T-cell (primary cell): ENCODE data around the gene TMEM9. TPM values are rescaled to one million over a fixed set of nuclear protein-coding genes. Genes with fewer than 3 reads are reported as not detected.

ENCODE experiments used
- ATAC-seq, 4 experiments: fragments of 200-7000 bp in 3 of 4; fragments of 150-1000 bp in 1 of 4; cut with Tn5 transposase; replicated peaks in 1 of 4; 1 replicate in 3 of 4; 2 replicates in 1 of 4; pipeline ENCODE4 v1.10.0; 2021; ENCODE audit warnings: moderate library complexity in 3 of 4, mild to moderate bottlenecking in 2 of 4, moderate number of reproducible peaks in 1 of 4
- CTCF ChIA-PET, 2 donors: fragments of 300-600 bp; sonication (Branson Sonifier 250); formaldehyde crosslinking; loops; one replicate each; lab custom pipeline; 2022; ENCODE audit warnings: antibody characterized with exemption in 2 of 2; lab: Charles Lee
- POLR2A ChIA-PET, 2 donors: fragments of 300-600 bp; sonication (Branson Sonifier 250); formaldehyde crosslinking; loops; one replicate each; lab custom pipeline; 2022; ENCODE audit warnings: antibody characterized with exemption in 2 of 2; lab: Charles Lee
- DNase-seq, 35 experiments: peaks; one replicate each; pipeline versions ENCODE4 v3.0.0 to v3.0.0-alpha.2; 2013 to 2023
- H3K27ac ChIP-seq: one replicate; pipeline ENCODE4 v1.5.1; 2013; ENCODE audit warnings: low read length
- H3K27me3 ChIP-seq, 2 experiments: replicated peaks in 1 of 2; 1 replicate in 1 of 2; 2 replicates in 1 of 2; pipeline versions ENCODE4 v1.6.1 to v1.7.0; 2013; ENCODE audit warnings: low read length in 1 of 2, mixed read lengths in 1 of 2; ENCODE audit not compliant: control insufficient read depth in 2 of 2, insufficient read depth in 2 of 2; ENCODE audit errors: extremely low read depth in 1 of 2
- H3K36me3 ChIP-seq, 2 donors: 1 replicate in 1 of 2; 2 replicates in 1 of 2; pipeline versions ENCODE4 v1.6.1 to v1.7.0; 2013; ENCODE audit warnings: low read length in 1 of 2; ENCODE audit not compliant: control insufficient read depth in 2 of 2, insufficient read depth in 1 of 2; ENCODE audit errors: extremely low read depth in 1 of 2
- H3K4me1 ChIP-seq, 2 experiments: 1 replicate in 1 of 2; 2 replicates in 1 of 2; pipeline versions ENCODE4 v1.6.1 to v1.7.0; 2013; ENCODE audit warnings: low read length in 2 of 2, mixed read lengths in 1 of 2; ENCODE audit not compliant: insufficient read depth in 2 of 2, control insufficient read depth in 1 of 2; ENCODE audit errors: extremely low read depth in 1 of 2
- H3K4me3 ChIP-seq, 2 donors: 1 replicate in 1 of 2; 2 replicates in 1 of 2; pipeline versions ENCODE4 v1.5.1 to v1.7.0; 2013; ENCODE audit warnings: mild to moderate bottlenecking in 2 of 2, low read length in 1 of 2, moderate library complexity in 1 of 2; ENCODE audit not compliant: control insufficient read depth in 1 of 2; ENCODE audit errors: extremely low read depth in 1 of 2
- H3K9me3 ChIP-seq: 2 replicates; pipeline ENCODE4 v1.7.0; 2013
- H3K27ac Mint-ChIP-seq, 2 donors: one replicate each; pipeline ENCODE4 v1.8.0; 2020 to 2021; ENCODE audit warnings: mild to moderate bottlenecking in 2 of 2, mixed read lengths in 2 of 2
- H3K27me3 Mint-ChIP-seq, 2 donors: one replicate each; pipeline ENCODE4 v1.8.0; 2021 to 2022; ENCODE audit warnings: mixed read lengths in 2 of 2
- H3K36me3 Mint-ChIP-seq: one replicate; pipeline ENCODE4 v1.8.0; 2021; ENCODE audit warnings: mixed read lengths
- H3K4me1 Mint-ChIP-seq, 3 donors: one replicate each; pipeline ENCODE4 v1.8.0; 2020 to 2022; ENCODE audit warnings: mixed read lengths in 3 of 3, mild to moderate bottlenecking in 1 of 3
- H3K4me3 Mint-ChIP-seq, 3 donors: one replicate each; pipeline ENCODE4 v1.8.0; 2020 to 2022; ENCODE audit warnings: mild to moderate bottlenecking in 3 of 3, mixed read lengths in 3 of 3, moderate library complexity in 3 of 3
- H3K9me3 Mint-ChIP-seq, 3 donors: one replicate each; pipeline ENCODE4 v1.8.0; 2020 to 2022; ENCODE audit warnings: mixed read lengths in 3 of 3
- WGBS: methylation state at CpG from one replicate; pipeline ENCODE4 v1.1.5; 2013; ENCODE audit warnings: missing lambda C conversion rate; ENCODE audit not compliant: insufficient coverage; 5-methylcytosine and 5-hydroxymethylcytosine counted together
- total RNA-seq, 35 experiments: library from RNA in 6 of 35; stranded (reverse) in 6 of 35; fragments of 120-200 nt in 1 of 35; gene quantifications; one replicate each; pipeline versions ENCODE4 v1.2.1 to v1.2.4 and lab custom pipeline; 2013 to 2026

Gene TMEM9
- total RNA-seq, 5 donors from 2014 or later (not counting 1 experiment from before 2014, with no cell fraction given) = 15.5 to 22.2 (median 17.7) TPM

- ATAC-seq (no peak), DNase-seq (no peak)
- Histone ChIP-seq H3K4me3 (no peak overlapping the region), H3K27me3 (peaks cover 0 to 49% of the 10 kb centered on the region in 2 experiments), H3K27ac (no peak overlapping the region), H3K9me3 (no peaks in the 10 kb centered on the region), H3K36me3 (no peaks in the 10 kb centered on the region), H3K4me1 (no peaks in the 10 kb centered on the region)
- Mint-ChIP-seq H3K27ac (no peak overlapping the region), H3K4me3 (no peak overlapping the region), H3K9me3 (no peaks in the 10 kb centered on the region), H3K27me3 (peaks cover 16 to 17% of the 10 kb centered on the region in 2 donors), H3K4me1 (peaks cover 0 to 4% (median 0%) of the 10 kb centered on the region in 3 donors), H3K36me3 (no peaks in the 10 kb centered on the region)
- 89% methylated on average over 8 of the region's 9 CpGs for WGBS
- CTCF ChIA-PET = no interaction called here
- POLR2A ChIA-PET = no interaction called here
Observed at GRCh38 chr1:201125019-201125418, 29.3 kb downstream of the TMEM9 start.

- Mint-ChIP-seq H3K27ac (no peak overlapping the region), H3K9me3 (no peaks in the 10 kb centered on the region), H3K4me1 (peaks cover 8 to 11% (median 11%) of the 10 kb centered on the region in 3 donors), H3K4me3 (no peak overlapping the region), H3K27me3 (peaks cover 16 to 17% of the 10 kb centered on the region in 2 donors), H3K36me3 (no peaks in the 10 kb centered on the region)
- Histone ChIP-seq H3K36me3 (no peaks in the 10 kb centered on the region), H3K9me3 (no peaks in the 10 kb centered on the region), H3K4me3 (no peak overlapping the region), H3K27me3 (peaks cover 0 to 45% of the 10 kb centered on the region in 2 experiments), H3K4me1 (peaks cover 0 to 8% of the 10 kb centered on the region in 2 experiments), H3K27ac (no peak overlapping the region)
- CTCF ChIA-PET = interaction anchor here in 1 of 2 donors (0.6 kb wide), 1 partner anchor 386 kb away, joined by 3 read pairs; no protein-coding TSS in a partner anchor
- 100% methylated on average over 1 of the region's 1 CpG for WGBS
- POLR2A ChIA-PET = no interaction called here
- no peak for ATAC-seq
- DNase-seq = no peak
Observed at GRCh38 chr1:201123866-201124265, 30.4 kb downstream of the TMEM9 start.

GRCh38 chr1:201122321-201122957, 31.8 kb downstream of the TMEM9 start:
- Mint-ChIP-seq H3K4me1 (peaks cover 8 to 11% (median 11%) of the 10 kb centered on the region in 3 donors), H3K27me3 (peaks cover 16 to 17% of the 10 kb centered on the region in 2 donors), H3K36me3 (no peaks in the 10 kb centered on the region), H3K9me3 (no peaks in the 10 kb centered on the region), H3K4me3 (no peak overlapping the region), H3K27ac (no peak overlapping the region)
- Histone ChIP-seq H3K4me1 (peaks cover 0 to 8% of the 10 kb centered on the region in 2 experiments), H3K36me3 (no peaks in the 10 kb centered on the region), H3K27me3 (peaks cover under 1 to 39% of the 10 kb centered on the region in 2 experiments), H3K9me3 (no peaks in the 10 kb centered on the region), H3K4me3 (no peak overlapping the region), H3K27ac (no peak overlapping the region)
- whole genome bisulfite sequencing = 97% methylated on average over 4 of the region's 10 CpGs
- no peak for ATAC-seq
- DNase-seq = no peak
- POLR2A ChIA-PET = no interaction called here
- CTCF ChIA-PET = interaction anchor here (0.5 to 1.0 kb wide), 3 partner anchors 9 to 471 kb away, joined by 3 to 8 read pairs (median 5); no protein-coding TSS in a partner anchor

GRCh38 chr1:201119206-201120197, 34.8 kb downstream of the TMEM9 start:
- ChIA-PET CTCF (interaction anchor here (0.6 to 1.8 kb wide), 13 partner anchors 8 to 167 kb away, joined by 3 to 8 read pairs (median 3); partner anchors contain the start of gene TMEM9 (in 1 of the 2)), POLR2A (no interaction called here)
- ATAC-seq (peak in 2 of 4 experiments; percentile 42 to 51), DNase-seq (peak in 33 of 35 experiments; percentile 15 to 71 (median 45))
- Mint-ChIP-seq H3K4me3 (no peak overlapping the region), H3K27ac (no peak overlapping the region), H3K4me1 (peaks cover 8 to 25% (median 22%) of the 10 kb centered on the region in 3 donors), H3K36me3 (no peaks in the 10 kb centered on the region), H3K9me3 (no peaks in the 10 kb centered on the region), H3K27me3 (peaks cover 4 to 6% of the 10 kb centered on the region in 2 donors)
- WGBS = 25% methylated on average over 7 of the region's 14 CpGs
- Histone ChIP-seq H3K27me3 (peaks cover 2 to 23% of the 10 kb centered on the region in 2 experiments), H3K36me3 (no peaks in the 10 kb centered on the region), H3K4me1 (peaks cover 0 to 22% of the 10 kb centered on the region in 2 experiments), H3K9me3 (no peaks in the 10 kb centered on the region), H3K4me3 (no peak overlapping the region), H3K27ac (no peak overlapping the region)

- Histone ChIP-seq H3K27me3 (peaks cover 2 to 9% of the 10 kb centered on the region in 2 experiments), H3K4me1 (peaks cover 3 to 26% of the 10 kb centered on the region in 2 experiments), H3K36me3 (no peaks in the 10 kb centered on the region), H3K4me3 (no peak overlapping the region), H3K9me3 (no peaks in the 10 kb centered on the region), H3K27ac (no peak overlapping the region)
- ChIA-PET POLR2A (interaction anchor here in 1 of 2 donors (0.6 kb wide), 1 partner anchor 145 kb away, joined by 3 read pairs; no protein-coding TSS in a partner anchor), CTCF (interaction anchor here (0.9 to 2.0 kb wide), 4 partner anchors 9 to 144 kb away, joined by 3 to 8 read pairs (median 4); no protein-coding TSS in a partner anchor)
- no CpG with 5 or more reads among the region's 2 CpGs for WGBS
- ATAC-seq (no peak), DNase-seq (no peak)
- H3K27me3 Mint-ChIP-seq = no peaks in the 10 kb centered on the region
- peaks cover 8 to 30% (median 25%) of the 10 kb centered on the region in 3 donors for H3K4me1 Mint-ChIP-seq
- H3K36me3 Mint-ChIP-seq = no peaks in the 10 kb centered on the region
- H3K9me3 Mint-ChIP-seq = no peaks in the 10 kb centered on the region
- peak overlapping the region; percentile 36 to 58 (median 39) for H3K4me3 Mint-ChIP-seq
- no peak overlapping the region for H3K27ac Mint-ChIP-seq
Observed at GRCh38 chr1:201116091-201116490, 38.2 kb downstream of the TMEM9 start.
